ENCODE data around the gene MAD2L1BP.

DNA sequence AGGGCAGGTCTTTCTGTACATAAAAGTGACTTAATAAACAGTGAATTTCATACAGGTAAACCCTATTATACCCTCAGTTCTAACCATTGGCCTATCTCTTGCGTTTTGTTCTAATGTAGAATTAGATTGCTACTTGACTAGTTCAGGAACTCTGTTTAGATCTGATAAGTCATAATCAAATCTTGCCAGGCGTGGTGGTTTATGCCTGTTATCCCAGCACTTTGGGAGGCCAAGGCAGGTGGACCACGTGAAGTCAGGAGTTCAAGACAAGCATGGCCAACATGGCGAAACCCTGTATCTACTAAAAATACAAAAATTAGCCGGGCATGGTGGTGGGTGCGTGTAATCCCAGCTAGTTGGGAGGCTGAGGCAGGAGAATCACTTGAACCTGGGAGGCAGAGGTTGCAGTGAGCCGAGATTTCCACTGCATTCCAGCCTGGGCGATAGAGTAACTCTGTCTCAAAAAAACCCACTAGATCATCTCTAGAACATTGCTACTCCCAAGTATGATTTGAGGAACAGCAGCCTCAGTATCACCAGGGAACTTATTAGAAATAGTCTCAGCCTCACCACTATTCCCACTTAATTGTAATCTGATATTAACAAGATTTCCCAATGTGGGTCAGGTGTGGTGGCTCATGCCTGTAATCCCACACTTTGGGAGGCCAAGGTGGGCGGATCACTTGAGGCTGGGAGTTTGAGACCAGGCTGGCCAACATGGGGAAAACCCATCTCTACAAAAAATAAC is 18.7 kb upstream of the MAD2L1BP start:
- TF ChIP-seq, protein P1, sequence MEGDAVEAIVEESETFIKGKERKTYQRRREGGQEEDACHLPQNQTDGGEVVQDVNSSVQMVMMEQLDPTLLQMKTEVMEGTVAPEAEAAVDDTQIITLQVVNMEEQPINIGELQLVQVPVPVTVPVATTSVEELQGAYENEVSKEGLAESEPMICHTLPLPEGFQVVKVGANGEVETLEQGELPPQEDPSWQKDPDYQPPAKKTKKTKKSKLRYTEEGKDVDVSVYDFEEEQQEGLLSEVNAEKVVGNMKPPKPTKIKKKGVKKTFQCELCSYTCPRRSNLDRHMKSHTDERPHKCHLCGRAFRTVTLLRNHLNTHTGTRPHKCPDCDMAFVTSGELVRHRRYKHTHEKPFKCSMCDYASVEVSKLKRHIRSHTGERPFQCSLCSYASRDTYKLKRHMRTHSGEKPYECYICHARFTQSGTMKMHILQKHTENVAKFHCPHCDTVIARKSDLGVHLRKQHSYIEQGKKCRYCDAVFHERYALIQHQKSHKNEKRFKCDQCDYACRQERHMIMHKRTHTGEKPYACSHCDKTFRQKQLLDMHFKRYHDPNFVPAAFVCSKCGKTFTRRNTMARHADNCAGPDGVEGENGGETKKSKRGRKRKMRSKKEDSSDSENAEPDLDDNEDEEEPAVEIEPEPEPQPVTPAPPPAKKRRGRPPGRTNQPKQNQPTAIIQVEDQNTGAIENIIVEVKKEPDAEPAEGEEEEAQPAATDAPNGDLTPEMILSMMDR (IDR thresholded peaks at IDR 0.05): no peak
- no peak for TF ChIP-seq POLR2A (IDR thresholded peaks at IDR 0.05)
